Activated naive CD8-positive, alpha-beta T cell treated with anti-CD3 and anti-CD28 coated beads, Interleukin-2, amount 50 U/mL, for 24 hours (primary cell): ENCODE data around the gene PPP2R5B.

Source experiments
- ATAC-seq: fragments of 150-1000 bp; cut with Tn5 transposase; one replicate; pipeline ENCODE4 v1.10.0; 2021
- DNase-seq: peaks from one replicate; pipeline ENCODE4 v3.0.0; 2021
- H3K27ac Mint-ChIP-seq: one replicate; pipeline ENCODE4 v1.8.0; 2021; ENCODE audit warnings: mild to moderate bottlenecking, mixed read lengths
- H3K27me3 Mint-ChIP-seq: one replicate; pipeline ENCODE4 v1.8.0; 2021; ENCODE audit warnings: mixed read lengths
- H3K36me3 Mint-ChIP-seq: one replicate; pipeline ENCODE4 v1.8.0; 2021; ENCODE audit warnings: low read depth, mixed read lengths
- H3K4me1 Mint-ChIP-seq: one replicate; pipeline ENCODE4 v1.8.0; 2021; ENCODE audit warnings: mixed read lengths
- H3K4me3 Mint-ChIP-seq: one replicate; pipeline ENCODE4 v1.8.0; 2021; ENCODE audit warnings: mild to moderate bottlenecking, moderate library complexity, mixed read lengths
- H3K9me3 Mint-ChIP-seq: one replicate; pipeline ENCODE4 v1.8.0; 2021; ENCODE audit warnings: mixed read lengths

The PPP2R5B gene

GRCh38 chr11:64910451-64911093 is 13.9 kb upstream of the PPP2R5B start:
- peaks cover 4% of the 10 kb centered on the region for H3K4me1 Mint-ChIP-seq
- H3K9me3 Mint-ChIP-seq, result no peaks in the 10 kb centered on the region
- H3K36me3 Mint-ChIP-seq, result peaks cover 6% of the 10 kb centered on the region
- ATAC-seq (no peak), DNase-seq (no peak)
- no peaks in the 10 kb centered on the region for H3K27me3 Mint-ChIP-seq
- H3K27ac Mint-ChIP-seq, result no peak overlapping the region
- no peak overlapping the region for H3K4me3 Mint-ChIP-seq

GRCh38 chr11:64911142-64911541 is 13.3 kb upstream of the PPP2R5B start:
- Mint-ChIP-seq H3K4me1 (peaks cover 9% of the 10 kb centered on the region), H3K27ac (no peak overlapping the region), H3K4me3 (no peak overlapping the region), H3K9me3 (no peaks in the 10 kb centered on the region), H3K36me3 (peaks cover 6% of the 10 kb centered on the region), H3K27me3 (no peaks in the 10 kb centered on the region)
- ATAC-seq (no peak), DNase-seq (no peak)

- no peaks in the 10 kb centered on the region for H3K27me3 Mint-ChIP-seq
- peaks cover 11% of the 10 kb centered on the region for H3K4me1 Mint-ChIP-seq
- ATAC-seq (no peak), DNase-seq (no peak)
- no peak overlapping the region for H3K4me3 Mint-ChIP-seq
- H3K27ac Mint-ChIP-seq, result no peak overlapping the region
- no peaks in the 10 kb centered on the region for H3K9me3 Mint-ChIP-seq
- peaks cover 6% of the 10 kb centered on the region for H3K36me3 Mint-ChIP-seq
Measured at GRCh38 chr11:64911689-64912088, 12.8 kb upstream of the PPP2R5B start.

- DNase-seq (no peak), ATAC-seq (no peak)
- Mint-ChIP-seq H3K36me3 (peaks cover 4% of the 10 kb centered on the region), H3K27me3 (no peaks in the 10 kb centered on the region), H3K4me1 (peaks cover 22% of the 10 kb centered on the region), H3K27ac (no peak overlapping the region), H3K9me3 (no peaks in the 10 kb centered on the region), H3K4me3 (no peak overlapping the region)
Measured at GRCh38 chr11:64913171-64913727, 11.2 kb upstream of the PPP2R5B start.

- peaks cover 4% of the 10 kb centered on the region for H3K36me3 Mint-ChIP-seq
- ATAC-seq (no peak), DNase-seq (no peak)
- H3K4me1 Mint-ChIP-seq, result peaks cover 22% of the 10 kb centered on the region
- no peak overlapping the region for H3K4me3 Mint-ChIP-seq
- H3K9me3 Mint-ChIP-seq, result no peaks in the 10 kb centered on the region
- no peaks in the 10 kb centered on the region for H3K27me3 Mint-ChIP-seq
- no peak overlapping the region for H3K27ac Mint-ChIP-seq
Measured at GRCh38 chr11:64914123-64914522, 10.4 kb upstream of the PPP2R5B start.

- Mint-ChIP-seq H3K4me3 (peak overlapping the region; percentile 90), H3K36me3 (peaks cover 4% of the 10 kb centered on the region), H3K27me3 (no peaks in the 10 kb centered on the region), H3K4me1 (peaks cover 22% of the 10 kb centered on the region), H3K27ac (no peak overlapping the region), H3K9me3 (no peaks in the 10 kb centered on the region)
- no peak for DNase-seq
- ATAC-seq, result no peak
Measured at GRCh38 chr11:64915376-64915887, 9.1 kb upstream of the PPP2R5B start.

GRCh38 chr11:64916040-64916774 is 8.3 kb upstream of the PPP2R5B start:
- Mint-ChIP-seq H3K27me3 (no peaks in the 10 kb centered on the region), H3K4me3 (peak overlapping the region; percentile 90), H3K9me3 (no peaks in the 10 kb centered on the region), H3K36me3 (peaks cover 4% of the 10 kb centered on the region), H3K4me1 (peaks cover 22% of the 10 kb centered on the region), H3K27ac (peak overlapping the region; percentile 85)
- ATAC-seq, result no peak
- peak; percentile 38 for DNase-seq

GRCh38 chr11:64916775-64917662 is 7.5 kb upstream of the PPP2R5B start, which contains the start of gene ATG2A:
Gene ATG2A, minus strand, starts transcription at chr11:64917209. Its CDS starts 74 bp downstream, at chr11:64917135.
- Mint-ChIP-seq H3K9me3 (no peaks in the 10 kb centered on the region), H3K36me3 (no peaks in the 10 kb centered on the region), H3K4me3 (peak within 1 kb of the TSS; percentile 90), H3K4me1 (peaks cover 22% of the 10 kb centered on the region), H3K27ac (peak within 1 kb of the TSS; percentile 85), H3K27me3 (no peaks in the 10 kb centered on the region)
- DNase-seq (peak; percentile 99), ATAC-seq (peak; percentile 99)

GRCh38 chr11:64917663-64917995 is 6.9 kb upstream of the PPP2R5B start:
- Mint-ChIP-seq H3K36me3 (no peaks in the 10 kb centered on the region), H3K27me3 (no peaks in the 10 kb centered on the region), H3K4me3 (peak overlapping the region; percentile 90), H3K9me3 (no peaks in the 10 kb centered on the region), H3K27ac (peak overlapping the region; percentile 85), H3K4me1 (peaks cover 22% of the 10 kb centered on the region)
- ATAC-seq (no peak), DNase-seq (no peak)

GRCh38 chr11:64918017-64918416 is 6.5 kb upstream of the PPP2R5B start:
- peak overlapping the region; percentile 85 for H3K27ac Mint-ChIP-seq
- no peaks in the 10 kb centered on the region for H3K27me3 Mint-ChIP-seq
- no peaks in the 10 kb centered on the region for H3K36me3 Mint-ChIP-seq
- no peak for ATAC-seq
- no peak for DNase-seq
- H3K4me1 Mint-ChIP-seq, result peaks cover 22% of the 10 kb centered on the region
- no peaks in the 10 kb centered on the region for H3K9me3 Mint-ChIP-seq
- peak overlapping the region; percentile 90 for H3K4me3 Mint-ChIP-seq

- Mint-ChIP-seq H3K4me3 (no peak overlapping the region), H3K4me1 (peaks cover 31% of the 10 kb centered on the region), H3K27ac (no peak overlapping the region), H3K36me3 (no peaks in the 10 kb centered on the region), H3K9me3 (no peaks in the 10 kb centered on the region), H3K27me3 (no peaks in the 10 kb centered on the region)
- DNase-seq (no peak), ATAC-seq (no peak)
Measured at GRCh38 chr11:64919627-64920026, 4.9 kb upstream of the PPP2R5B start.

GRCh38 chr11:64920124-64920523 is 4.4 kb upstream of the PPP2R5B start:
- ATAC-seq, result no peak
- no peaks in the 10 kb centered on the region for H3K27me3 Mint-ChIP-seq
- no peak overlapping the region for H3K4me3 Mint-ChIP-seq
- no peak for DNase-seq
- no peaks in the 10 kb centered on the region for H3K9me3 Mint-ChIP-seq
- H3K4me1 Mint-ChIP-seq, result peaks cover 33% of the 10 kb centered on the region
- H3K36me3 Mint-ChIP-seq, result no peaks in the 10 kb centered on the region
- no peak overlapping the region for H3K27ac Mint-ChIP-seq

- Mint-ChIP-seq H3K4me1 (peaks cover 25% of the 10 kb centered on the region), H3K27me3 (no peaks in the 10 kb centered on the region), H3K4me3 (no peak overlapping the region), H3K9me3 (no peaks in the 10 kb centered on the region), H3K36me3 (no peaks in the 10 kb centered on the region), H3K27ac (no peak overlapping the region)
- DNase-seq (no peak), ATAC-seq (no peak)
Measured at GRCh38 chr11:64921384-64921783, 3.1 kb upstream of the PPP2R5B start.

- Mint-ChIP-seq H3K9me3 (no peaks in the 10 kb centered on the region), H3K4me1 (peaks cover 14% of the 10 kb centered on the region), H3K27me3 (no peaks in the 10 kb centered on the region), H3K27ac (no peak overlapping the region), H3K4me3 (no peak overlapping the region), H3K36me3 (no peaks in the 10 kb centered on the region)
- ATAC-seq, result no peak
- no peak for DNase-seq
Measured at GRCh38 chr11:64923151-64923661, 1.3 kb upstream of the PPP2R5B start.
